HepG2 (cell line): ENCODE results near the gene NELFCD. TPM values are rescaled to one million over a fixed set of nuclear protein-coding genes. Genes with fewer than 3 reads are reported as not detected.

Experiments used
- EED ChIP-seq: sonication (generic); formaldehyde crosslinking; IDR thresholded peaks from 2 replicates; pipeline ENCODE4 v1.5.0; 2020; ENCODE audit warnings: mild to moderate bottlenecking, missing genetic modification reagents
- ELF4 ChIP-seq: sonication (generic); formaldehyde crosslinking; IDR thresholded peaks from 2 replicates; pipeline ENCODE4 v1.5.0; 2020; ENCODE audit warnings: missing genetic modification reagents, mild to moderate bottlenecking, moderate library complexity, borderline replicate concordance
- GATAD2A ChIP-seq: IDR thresholded peaks from 2 replicates; pipeline ENCODE4 v1.6.1; 2016
- HDAC2 ChIP-seq: sonication (generic); formaldehyde crosslinking; IDR thresholded peaks from 2 replicates; pipeline ENCODE4 v1.4.0; 2020; ENCODE audit warnings: missing genetic modification reagents
- JUND ChIP-seq: sonication (generic); formaldehyde crosslinking; IDR thresholded peaks from 2 replicates; pipeline ENCODE4 v1.8.0; 2022; ENCODE audit warnings: mild to moderate bottlenecking, missing genetic modification reagents
- MTF1 ChIP-seq: sonication (generic); formaldehyde crosslinking; IDR thresholded peaks from 2 replicates; pipeline ENCODE4 v1.5.0; 2020; ENCODE audit warnings: missing genetic modification reagents
- MTF2 ChIP-seq: sonication (generic); formaldehyde crosslinking; IDR thresholded peaks from 2 replicates; pipeline ENCODE4 v1.5.0; 2020; ENCODE audit warnings: missing genetic modification reagents, borderline replicate concordance
- NFYB ChIP-seq: sonication (generic); formaldehyde crosslinking; IDR thresholded peaks from 2 replicates; pipeline ENCODE4 v1.4.0; 2020; ENCODE audit warnings: missing genetic modification reagents
- NR0B2 ChIP-seq: sonication (generic); formaldehyde crosslinking; IDR thresholded peaks from 2 replicates; pipeline ENCODE4 v1.4.0; 2020; ENCODE audit warnings: mild to moderate bottlenecking, missing genetic modification reagents
- THRA ChIP-seq: sonication (generic); formaldehyde crosslinking; IDR thresholded peaks from 2 replicates; pipeline ENCODE4 v1.4.0; 2020; ENCODE audit warnings: missing genetic modification reagents, borderline replicate concordance
- TRIM24 ChIP-seq: sonication (generic); formaldehyde crosslinking; IDR thresholded peaks from 2 replicates; pipeline ENCODE4 v1.8.0; 2022; ENCODE audit warnings: mild to moderate bottlenecking, missing genetic modification reagents
- ZNF230 ChIP-seq: sonication (generic); formaldehyde crosslinking; IDR thresholded peaks from 2 replicates; pipeline ENCODE4 v1.4.0; 2020; ENCODE audit warnings: mild to moderate bottlenecking, missing genetic modification reagents
- ZNF331 ChIP-seq: sonication (generic); formaldehyde crosslinking; IDR thresholded peaks from 2 replicates; pipeline ENCODE4 v1.4.0; 2020; ENCODE audit warnings: missing genetic modification reagents
- ZNF546 ChIP-seq: sonication (generic); formaldehyde crosslinking; conservative IDR thresholded peaks from 2 replicates; pipeline ENCODE4 v1.8.1; 2023; ENCODE audit warnings: mild to moderate bottlenecking, missing genetic modification reagents
- ZNF557 ChIP-seq: sonication (generic); formaldehyde crosslinking; IDR thresholded peaks from 2 replicates; pipeline ENCODE4 v1.4.0; 2020; ENCODE audit warnings: missing genetic modification reagents
- ZNF574 ChIP-seq: sonication (generic); formaldehyde crosslinking; IDR thresholded peaks from 2 replicates; pipeline ENCODE4 v1.4.0; 2020; ENCODE audit warnings: missing genetic modification reagents
- ZNF609 ChIP-seq: sonication (generic); formaldehyde crosslinking; IDR thresholded peaks from 2 replicates; pipeline ENCODE4 v1.4.0; 2020; ENCODE audit warnings: mild to moderate bottlenecking, missing genetic modification reagents, borderline replicate concordance
- ZNF768 ChIP-seq: sonication (generic); formaldehyde crosslinking; IDR thresholded peaks from 2 replicates; pipeline ENCODE4 v1.4.0; 2020; ENCODE audit warnings: missing genetic modification reagents
- ZNF841 ChIP-seq: sonication (generic); formaldehyde crosslinking; IDR thresholded peaks from 2 replicates; pipeline ENCODE4 v1.8.1; 2023; ENCODE audit warnings: missing genetic modification reagents, borderline replicate concordance
- polyA plus RNA-seq, 8 experiments: library from polyadenylated mRNA; depleted of rRNA in 3 of 8; stranded (reverse) in 7 of 8; unstranded in 1 of 8; fragments of >200 nt; fragmentation: Illumina TruSeq in 4 of 8; extraction: Trizol in 4 of 8; gene quantifications; 2 replicates each; pipeline versions ENCODE4 v1.2.1 to v1.2.3, GENCODE V29; 2011 to 2016; ENCODE audit warnings: low read depth in 4 of 8, missing spikeins in 1 of 8, mixed read lengths in 1 of 8; ENCODE audit not compliant: insufficient read depth in 1 of 8
- total RNA-seq, 5 experiments: library from RNA; depleted of rRNA; stranded (reverse); fragments of >200 nt; fragmentation: Illumina TruSeq; extraction: Trizol; gene quantifications; 2 replicates each; pipeline ENCODE4 v1.2.3, GENCODE V29; 2016; ENCODE audit warnings: low read depth in 1 of 5

Gene NELFCD
- total and polyA plus RNA-seq, 2 of the 13 experiments (the other 11 are each of a cell fraction or from before 2014, with no cell fraction given), result 159 to 203 TPM

GRCh38 chr20:59006167-59006863 lies 25.3 kb downstream of the NELFCD start (continued):
- TF ChIP-seq ZNF574 (CRISPR knock-in tag), result no peak
- TF ChIP-seq ZNF841 (CRISPR knock-in tag), result no peak
- TF ChIP-seq EED (CRISPR knock-in tag), result no peak
- TF ChIP-seq MTF2 (CRISPR knock-in tag), result no peak
- 0 out of 2 replicates have a peak, but pooled peaks have one; percentile 24 for TF ChIP-seq ZNF331 (CRISPR knock-in tag)
- peak; percentile 49; the same call in 1 of the 2 replicates for TF ChIP-seq ZNF546 (CRISPR knock-in tag)
- peak; percentile 65; the same call in 1 of the 2 replicates for TF ChIP-seq HDAC2
- 0 out of 2 replicates have a peak, but pooled peaks have one; percentile 13 for TF ChIP-seq JUND (CRISPR knock-in tag)
- 0 out of 2 replicates have a peak, but pooled peaks have one; percentile 56 for TF ChIP-seq NR0B2 (CRISPR knock-in tag)
- peak; percentile 84; the same call in 1 of the 2 replicates for TF ChIP-seq THRA (CRISPR knock-in tag)
- peak; percentile 34; the same call in 1 of the 2 replicates for TF ChIP-seq NFYB (CRISPR knock-in tag)
- no peak for TF ChIP-seq ZNF768
- TF ChIP-seq GATAD2A (CRISPR knock-in tag), result 0 out of 2 replicates have a peak, but pooled peaks have one; percentile 12
- TF ChIP-seq MTF1 (CRISPR knock-in tag), result no peak
- TF ChIP-seq ZNF557 (CRISPR knock-in tag), result 0 out of 2 replicates have a peak, but pooled peaks have one; percentile 18
- 0 out of 2 replicates have a peak, but pooled peaks have one; percentile 48 for TF ChIP-seq ZNF230 (CRISPR knock-in tag)
- TF ChIP-seq ELF4, result no peak
- TF ChIP-seq TRIM24 (CRISPR knock-in tag), result no peak
- TF ChIP-seq ZNF609, result peak; percentile 32; the same call in 1 of the 2 replicates
